ENCODE results near the gene CEP97. TPM values are rescaled to one million over a fixed set of nuclear protein-coding genes. Genes with fewer than 3 reads are reported as not detected.

Gene CEP97
- 10.4 and 17.8 TPM in 2 replicates for total RNA-seq

DNA sequence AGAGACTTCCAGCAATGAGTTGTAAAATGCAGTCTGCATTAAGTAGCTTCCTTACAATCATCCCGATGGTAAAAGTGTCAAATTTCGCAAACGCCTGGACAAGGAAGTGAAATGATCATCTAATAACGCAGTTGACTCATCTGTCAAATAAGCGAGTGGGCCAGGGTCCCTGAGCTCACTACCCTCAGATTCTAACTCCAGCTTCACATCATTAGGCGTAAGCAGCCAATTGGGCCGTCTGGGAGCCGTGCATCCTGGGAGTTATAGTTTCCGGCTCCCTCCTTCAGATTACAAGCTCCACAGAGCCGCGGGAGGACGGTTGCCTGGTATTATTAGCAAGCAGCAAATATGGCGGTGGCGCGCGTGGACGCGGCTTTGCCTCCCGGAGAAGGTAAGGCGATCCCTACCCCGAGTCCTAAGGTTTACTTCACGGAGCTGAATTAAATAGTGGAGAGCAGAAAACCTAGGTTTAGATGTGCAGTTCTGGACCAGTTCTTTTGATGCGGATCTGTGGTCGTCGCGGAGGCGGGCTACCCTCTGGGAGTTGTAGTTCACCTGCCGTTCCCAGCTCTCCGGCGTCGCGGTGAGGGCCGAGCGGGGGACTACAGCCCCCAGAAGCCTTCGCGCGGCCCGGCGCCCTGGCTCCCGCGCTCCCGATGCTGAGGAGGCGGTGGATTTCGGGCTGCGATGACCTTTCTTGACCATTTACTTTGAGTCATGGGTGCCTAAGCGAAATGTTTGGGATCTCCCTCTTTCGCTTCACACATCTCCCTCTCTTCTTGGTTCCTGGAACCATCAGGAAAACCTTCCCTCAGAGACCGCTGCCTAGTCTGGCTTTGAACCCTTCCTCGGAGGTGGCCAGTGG, at the start of gene CEP97:
TSS of gene CEP97 (plus strand) at position 286 of the 865 bp plus-strand sequence. CDS start at position 349, 63 bp downstream.

GRCh38 chr3:101676765-101677435, 47.5 kb upstream of the CEP97 start, which contains the start of gene ZBTB11:
Gene ZBTB11, minus strand, starts transcription at chr3:101677132. Its CDS starts 218 bp downstream, at chr3:101676914.

DNA sequence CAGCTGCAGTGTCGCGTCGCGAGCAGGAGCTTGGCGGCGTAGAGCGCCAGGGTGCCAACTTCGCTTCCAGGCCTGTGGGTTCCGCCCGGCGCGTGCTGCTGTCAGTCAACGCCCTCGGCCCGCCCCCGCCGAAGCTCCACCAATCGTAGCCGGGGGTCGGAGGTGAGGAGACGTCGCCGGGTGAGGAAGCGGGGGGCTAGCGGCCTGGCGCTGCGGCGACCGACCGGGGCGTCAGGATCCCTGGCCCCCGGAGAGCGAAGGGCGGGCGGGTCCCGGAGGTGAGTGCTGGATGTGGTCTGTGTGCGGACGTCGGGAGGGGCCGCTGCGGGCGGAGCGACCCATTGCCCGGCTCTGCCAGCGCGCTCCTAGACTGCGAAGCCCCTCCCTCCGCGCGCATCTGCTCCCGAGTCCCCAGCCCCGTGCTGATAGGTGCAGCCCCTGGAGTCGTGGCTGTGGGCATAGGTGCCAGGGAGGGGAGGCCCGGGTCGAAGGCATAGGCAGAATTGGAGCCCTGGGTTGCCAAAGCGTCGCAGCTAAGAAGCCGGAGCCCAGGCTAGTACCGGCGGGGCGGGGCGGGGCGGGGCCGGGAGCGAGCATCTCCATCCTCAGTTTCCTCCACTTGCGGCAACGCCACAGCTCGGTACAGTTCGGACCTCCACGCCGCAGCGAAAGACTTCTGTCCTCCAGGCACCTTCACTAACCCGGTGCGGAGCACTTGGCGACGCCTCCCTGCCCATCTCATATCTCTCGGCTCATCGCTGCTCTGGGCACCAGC, 54.8 kb downstream of the CEP97 start, which contains the start of gene NXPE3:
TSS of gene NXPE3 (plus strand) at position 165 of the 775 bp plus-strand sequence. CDS start 6,386 bp downstream, outside the sequence.

Other genes with a start within 250 kb of the CEP97 start
- 10.4 and 13.7 TPM in 2 replicates for gene SENP7, start 211.4 kb upstream of the CEP97 start, total RNA-seq
- gene TRMT10C, start 162.7 kb upstream of the CEP97 start, total RNA-seq: 52.7 and 65.3 TPM in 2 replicates
- gene PCNP, start 150.4 kb upstream of the CEP97 start, total RNA-seq: 94.2 and 111 TPM in 2 replicates
- 18.8 and 29.2 TPM in 2 replicates for gene ZBTB11, start 47.5 kb upstream of the CEP97 start, total RNA-seq
- 1,606 and 2,723 TPM in 2 replicates for gene RPL24, start 37.9 kb upstream of the CEP97 start, total RNA-seq
- 7.1 and 18.4 TPM in 2 replicates for gene NXPE3, start 54.6 kb downstream of the CEP97 start, total RNA-seq
- gene NFKBIZ, start 124.9 kb downstream of the CEP97 start, total RNA-seq: 7.6 and 14.0 TPM in 2 replicates